ENCODE results near the gene TMEM273. TPM values are rescaled to one million over a fixed set of nuclear protein-coding genes. Genes with fewer than 3 reads are reported as not detected.

TMEM273 gene
- polyA plus RNA-seq, 5 donors, result 5.8 to 10.4 (median 7.3) TPM

GRCh38 chr10:49176310-49177268 lies 11.6 kb downstream of the TMEM273 start:
- no peak for DNase-seq

- DNase-seq, result no peak
Measured at GRCh38 chr10:49175587-49176309, 12.4 kb downstream of the TMEM273 start.

GRCh38 chr10:49174926-49175500 lies 13.2 kb downstream of the TMEM273 start:
- no peak for DNase-seq

GRCh38 chr10:49174261-49174925 lies 13.8 kb downstream of the TMEM273 start:
- DNase-seq, result no peak

GRCh38 chr10:49173853-49174252 lies 14.3 kb downstream of the TMEM273 start:
- DNase-seq, result no peak

- DNase-seq, result no peak
Measured at GRCh38 chr10:49173201-49173772, 14.9 kb downstream of the TMEM273 start.

- no peak for DNase-seq
Measured at GRCh38 chr10:49172777-49173132, 15.4 kb downstream of the TMEM273 start.

- DNase-seq, result no peak
Measured at GRCh38 chr10:49172061-49172776, 16.0 kb downstream of the TMEM273 start.

GRCh38 chr10:49171326-49172060 lies 16.7 kb downstream of the TMEM273 start:
- DNase-seq, result no peak

- no peak for DNase-seq
Measured at GRCh38 chr10:49170632-49171325, 17.4 kb downstream of the TMEM273 start.

GRCh38 chr10:49169776-49170175 lies 18.4 kb downstream of the TMEM273 start:
- DNase-seq, result no peak

GRCh38 chr10:49168831-49169500 lies 19.2 kb downstream of the TMEM273 start:
- no peak for DNase-seq

- DNase-seq, result no peak
Measured at GRCh38 chr10:49168171-49168540, 20.0 kb downstream of the TMEM273 start.

GRCh38 chr10:49167425-49168170 lies 20.6 kb downstream of the TMEM273 start:
- DNase-seq, result no peak

GRCh38 chr10:49166484-49167400 lies 21.4 kb downstream of the TMEM273 start:
- no peak for DNase-seq

- DNase-seq, result no peak
Measured at GRCh38 chr10:49165821-49166483, 22.2 kb downstream of the TMEM273 start.

- no peak for DNase-seq
Measured at GRCh38 chr10:49165259-49165658, 22.9 kb downstream of the TMEM273 start.

Measured in right lung (tissue), 5 donors.